Measurements from ENCODE around the gene ZNF407.
"Not testable (repeated sequence)": the region's sequence is repeated elsewhere in the genome, so short reads cannot be mapped to it uniquely, and the experiment has no call there.

ZNF407 gene

GRCh38 chr18:74936343-74936742 is 338.7 kb downstream of the ZNF407 start:
- no peak for DNase-seq (ENCODE audit: low read depth)

DNA sequence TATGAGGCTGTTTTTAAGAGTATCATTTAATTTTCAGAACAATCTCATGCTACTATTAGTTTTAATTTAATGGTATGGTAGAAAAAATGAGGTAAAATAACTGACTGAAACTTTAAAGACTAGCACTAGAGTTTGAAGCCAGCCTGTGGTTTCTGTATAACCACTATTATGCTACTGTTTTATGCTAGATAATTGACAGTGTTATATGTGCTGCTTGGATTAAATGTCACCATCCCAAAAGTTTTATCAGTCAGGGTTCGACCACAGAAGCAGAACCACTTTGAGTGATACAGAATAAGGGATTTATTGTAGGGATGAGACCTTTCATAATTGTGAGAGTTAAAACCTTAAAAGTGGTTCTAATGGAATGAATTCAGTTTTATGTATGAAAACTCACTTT is 339.6 kb downstream of the ZNF407 start:
- no peak for DNase-seq (ENCODE audit: low read depth)

DNA sequence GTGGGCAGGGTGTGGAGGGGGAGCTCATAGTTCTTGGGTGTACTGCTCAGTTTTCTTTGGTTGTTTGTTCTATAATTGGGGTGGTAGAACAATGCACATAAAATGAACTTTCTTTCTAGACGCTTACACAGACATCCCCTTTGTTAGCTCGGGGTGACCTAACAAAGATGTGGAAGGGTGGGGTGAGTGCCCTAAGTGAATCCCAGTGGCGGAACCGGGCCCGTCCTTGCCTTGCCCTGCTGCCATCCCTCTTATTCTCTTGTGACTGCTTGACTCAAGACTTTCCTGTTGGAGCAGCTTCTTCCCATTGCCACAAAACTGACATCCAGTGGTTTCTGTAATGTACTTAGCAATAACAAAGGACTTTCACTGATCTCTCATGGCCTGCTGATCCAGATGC is 343.2 kb downstream of the ZNF407 start:
- no peak for DNase-seq (ENCODE audit: low read depth)

- DNase-seq (ENCODE audit: low read depth), result no peak
These were observed 344.7 kb downstream of the ZNF407 start for GRCh38 chr18:74942319-74942910.

- no peak for DNase-seq (ENCODE audit: low read depth)
These were observed 347.0 kb downstream of the ZNF407 start for GRCh38 chr18:74944676-74945075.

DNA sequence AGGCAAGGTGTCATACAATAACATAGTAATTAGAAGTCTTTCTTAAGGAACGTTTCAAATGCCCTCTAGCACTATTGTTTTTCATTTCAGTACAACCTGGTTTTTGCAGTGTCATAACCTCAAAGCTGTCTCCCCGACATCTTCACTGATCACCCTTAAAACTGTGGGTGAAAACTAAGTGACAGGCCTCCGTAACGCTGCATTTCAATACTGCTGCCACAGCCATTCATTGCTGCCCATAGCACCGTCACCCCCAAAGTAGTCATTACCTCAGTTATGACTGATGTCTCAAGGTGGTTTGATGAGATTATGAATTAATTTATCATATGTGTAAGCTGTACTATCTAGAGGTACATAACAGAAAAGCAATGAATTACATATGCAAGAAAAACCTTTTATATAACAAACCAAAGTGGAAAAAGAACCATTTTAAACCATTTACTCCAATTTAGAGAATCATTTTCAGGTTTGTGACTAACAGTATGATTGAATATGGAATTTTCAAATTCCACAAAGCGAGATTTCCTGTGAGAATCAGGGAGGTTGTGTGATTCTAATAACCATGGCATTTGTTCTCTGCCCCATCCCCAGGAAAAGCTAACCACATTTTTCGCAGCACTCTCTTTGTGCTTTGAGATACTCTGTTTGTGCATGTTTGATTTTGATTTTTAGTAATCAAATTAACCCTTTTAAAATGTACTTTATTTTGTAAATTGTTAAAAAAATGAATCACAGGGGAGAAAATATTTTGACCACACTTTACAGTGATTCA is 348.3 kb downstream of the ZNF407 start:
- no peak for DNase-seq (ENCODE audit: low read depth)

GRCh38 chr18:74946646-74947375 is 349.1 kb downstream of the ZNF407 start:
- DNase-seq (ENCODE audit: low read depth), result no peak

GRCh38 chr18:74947417-74947816 is 349.7 kb downstream of the ZNF407 start:
- DNase-seq (ENCODE audit: low read depth), result no peak

GRCh38 chr18:74947875-74948274 is 350.2 kb downstream of the ZNF407 start:
- no peak for DNase-seq (ENCODE audit: low read depth)

DNA sequence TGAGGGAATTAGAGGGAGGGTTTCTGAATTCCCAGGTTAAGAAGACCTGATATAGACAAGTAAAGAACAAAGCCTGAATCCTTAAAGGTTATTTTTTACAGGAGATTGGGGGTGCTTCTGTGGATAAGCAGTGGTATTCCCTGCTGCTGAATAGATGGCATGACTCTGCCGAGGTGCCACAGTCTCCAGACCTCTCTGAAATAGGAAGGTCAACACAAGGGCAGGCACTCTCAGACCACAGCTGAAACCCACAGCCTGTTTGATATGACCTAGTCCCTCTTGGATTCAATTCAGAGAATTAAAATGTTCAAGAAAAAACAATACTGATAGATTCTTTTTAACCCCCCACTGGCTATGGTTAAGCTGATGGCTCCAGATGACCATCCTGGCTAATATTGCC is 351.9 kb downstream of the ZNF407 start:
- no peak for DNase-seq (ENCODE audit: low read depth)

DNA sequence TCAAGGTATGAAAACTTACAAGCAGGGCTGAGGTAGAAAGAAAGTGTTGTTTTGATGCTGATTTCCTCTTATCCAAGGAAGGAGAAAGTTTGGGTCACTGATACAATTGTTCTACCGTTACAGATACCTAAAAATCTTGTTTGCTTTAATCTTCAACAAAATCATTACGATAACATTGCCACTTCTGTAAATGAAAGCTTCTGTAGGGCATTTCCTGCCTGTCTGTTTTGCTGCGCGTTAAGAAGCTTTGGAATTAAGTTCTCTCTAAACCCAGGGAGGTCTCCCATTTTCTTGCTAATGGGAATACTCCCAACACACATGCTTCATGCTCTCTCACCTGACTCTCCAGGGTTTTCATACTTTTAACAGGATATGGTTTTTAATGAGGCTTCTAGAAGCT is 352.8 kb downstream of the ZNF407 start:
- no peak for DNase-seq (ENCODE audit: low read depth)

GRCh38 chr18:74951165-74951760 is 353.6 kb downstream of the ZNF407 start:
- peak; percentile 94 for DNase-seq (ENCODE audit: low read depth)

DNA sequence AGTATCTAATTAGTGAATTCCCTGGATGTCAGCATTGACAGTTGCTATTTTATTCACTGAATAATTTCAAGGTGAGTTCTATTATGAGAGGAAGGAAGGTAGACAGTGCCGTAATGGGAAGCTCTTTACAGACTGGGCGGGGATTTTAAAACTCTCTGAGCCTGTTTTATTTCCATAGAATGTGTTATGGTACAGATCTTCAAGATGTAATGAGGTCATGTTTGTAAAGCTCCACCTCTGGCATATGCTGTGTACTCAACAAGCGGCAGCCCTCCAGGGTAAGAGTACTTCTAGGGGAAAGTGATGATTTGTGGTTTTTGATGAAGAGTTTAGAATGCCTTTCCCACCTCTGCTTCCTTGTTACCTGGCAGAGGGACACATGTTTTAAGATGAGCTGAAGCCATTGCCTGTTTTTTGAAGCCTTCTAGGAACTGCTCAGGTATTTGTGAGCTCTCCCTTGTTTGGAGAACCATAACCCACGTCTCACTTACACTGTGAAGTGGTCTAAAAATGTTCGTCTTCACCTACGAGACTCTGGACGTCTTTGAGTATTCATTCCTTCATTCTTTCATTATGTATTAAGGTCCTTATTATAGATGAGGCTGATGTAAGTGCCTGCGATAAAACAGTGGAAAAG is 360.0 kb downstream of the ZNF407 start:
- DNase-seq (ENCODE audit: low read depth), result no peak

GRCh38 chr18:74959216-74959615 is 361.5 kb downstream of the ZNF407 start:
- no peak for DNase-seq (ENCODE audit: low read depth)

- DNase-seq (ENCODE audit: low read depth), result no peak
These were observed 363.9 kb downstream of the ZNF407 start for GRCh38 chr18:74961596-74961995.

DNA sequence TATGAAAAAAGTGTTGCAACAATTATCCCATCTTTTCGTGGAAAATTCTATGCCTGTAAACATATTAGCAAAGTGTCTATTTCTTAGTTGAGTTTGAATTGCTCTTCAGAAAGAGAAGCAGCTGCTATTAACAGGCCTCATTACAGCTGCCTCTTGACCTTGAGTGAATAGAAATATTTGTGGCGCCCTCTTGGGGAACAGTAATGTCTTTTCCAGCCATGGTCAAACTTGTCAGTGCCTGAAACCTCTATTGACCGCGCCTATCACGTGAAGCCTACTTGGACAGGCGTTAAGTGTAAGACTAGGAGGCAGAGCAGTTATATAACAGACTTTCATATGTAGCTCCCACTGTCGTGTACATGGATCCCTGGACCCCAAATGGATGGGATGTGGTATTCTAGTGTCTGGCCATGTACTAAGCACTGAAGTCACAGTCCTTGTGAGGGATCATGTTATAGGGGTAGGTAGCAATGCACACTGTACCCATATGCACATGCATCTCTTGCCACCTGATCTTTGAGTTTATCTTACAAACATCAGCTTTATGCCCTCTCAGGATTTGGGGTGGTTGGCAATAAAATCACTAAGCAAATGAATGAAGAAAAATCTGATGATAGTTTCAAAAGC is 366.3 kb downstream of the ZNF407 start:
- peak; percentile 37 for DNase-seq (ENCODE audit: low read depth)

GRCh38 chr18:74965682-74966081 is 368.0 kb downstream of the ZNF407 start:
- DNase-seq (ENCODE audit: low read depth), result no peak

- no peak for DNase-seq (ENCODE audit: low read depth)
These were observed 369.8 kb downstream of the ZNF407 start for GRCh38 chr18:74967438-74967837.

DNA sequence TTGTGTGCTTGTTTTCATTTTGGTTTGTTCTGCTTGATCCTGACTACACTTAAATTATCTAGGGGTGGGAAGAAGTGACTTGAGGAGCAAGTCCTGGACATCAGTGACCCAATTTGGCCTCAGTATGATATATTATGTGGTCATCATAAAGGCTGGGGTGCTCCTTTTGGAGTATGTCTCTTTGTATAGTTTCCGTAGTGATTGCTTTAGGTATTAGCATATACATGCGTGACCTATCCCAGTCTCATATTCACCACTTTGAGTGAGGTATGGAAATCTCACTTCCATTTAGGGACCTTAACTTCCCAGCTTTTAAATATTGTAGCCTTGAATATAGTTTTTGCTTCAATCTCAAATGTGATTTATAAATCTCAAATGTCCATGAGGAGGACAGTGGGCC is 370.3 kb downstream of the ZNF407 start:
- DNase-seq (ENCODE audit: low read depth), result no peak

DNA sequence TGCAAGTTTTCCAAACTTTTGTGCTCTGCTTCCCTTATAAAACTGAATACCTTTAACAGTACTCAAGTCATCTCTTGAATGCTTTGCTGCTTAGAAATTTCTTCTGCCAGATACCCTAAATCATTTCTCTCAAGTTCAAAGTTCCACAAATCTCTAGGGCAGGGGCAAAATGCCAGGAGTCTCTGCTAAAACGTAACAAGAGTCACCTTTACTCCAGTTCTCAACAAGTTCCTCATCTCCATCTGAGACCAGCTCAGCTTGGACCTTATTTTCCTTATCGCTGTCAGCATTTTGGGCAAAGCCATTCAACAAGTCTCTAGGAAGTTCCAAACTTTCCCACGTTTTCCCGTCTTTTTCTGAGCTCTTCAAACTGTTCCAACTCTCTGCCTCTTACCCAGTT is 373.7 kb downstream of the ZNF407 start:
- DNase-seq (ENCODE audit: low read depth), result not testable (repeated sequence)

DNA sequence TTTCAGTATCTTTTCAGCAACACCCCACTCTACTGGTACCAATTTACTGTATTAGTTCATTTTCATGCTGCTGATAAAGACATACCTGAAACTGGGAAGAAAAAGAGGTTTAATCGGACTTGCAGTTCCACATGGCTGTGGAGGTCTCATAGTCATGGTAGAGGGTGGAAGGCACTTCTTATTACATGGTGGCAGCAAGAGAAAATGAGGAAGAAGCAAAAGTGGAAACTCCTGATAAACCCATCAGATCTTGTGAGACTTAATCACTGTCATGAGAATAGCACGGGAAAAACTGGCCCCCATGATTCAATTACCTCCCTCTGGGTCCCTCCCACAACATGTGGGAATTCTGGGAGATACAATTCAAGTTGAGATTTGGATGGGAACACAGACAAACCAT is 374.1 kb downstream of the ZNF407 start:
- not testable (repeated sequence) for DNase-seq (ENCODE audit: low read depth)

GRCh38 chr18:74972354-74972753 is 374.7 kb downstream of the ZNF407 start:
- no peak for DNase-seq (ENCODE audit: low read depth)
